ENCODE measurements around the gene KIAA0753. TPM values are rescaled to one million over a fixed set of nuclear protein-coding genes. Genes with fewer than 3 reads are reported as not detected.
"Not testable (repeated sequence)": the region's sequence is repeated elsewhere in the genome, so short reads cannot be mapped to it uniquely, and the experiment has no call there.

Gene KIAA0753
- total and polyA plus RNA-seq, 2 of the 8 experiments (the other 6 are each of a cell fraction or from before 2014, with no cell fraction given), result 5.0 to 27.1 TPM

GRCh38 chr17:6656797-6657632 lies 16.5 kb upstream of the KIAA0753 start:
- H3K4me2 ChIP-seq (ENCODE audit: insufficient read depth in 1 of 2, low read depth in 2 of 2, low read length in 2 of 2), result peak overlapping the region; percentile 79 to 83
- peak overlapping the region; percentile 31; the same call in 1 of the 2 replicates for H4K8ac ChIP-seq (ENCODE audit: extremely low read depth, insufficient read depth, low read length)
- not testable (repeated sequence) for H3K56ac ChIP-seq (replicated peaks; ENCODE audit: insufficient read length, low read depth, low read length); H3K18ac ChIP-seq (ENCODE audit: extremely low read depth, low read length); H2BK120ac ChIP-seq (replicated peaks; ENCODE audit: low read depth, low read length); H3K23ac ChIP-seq (ENCODE audit: insufficient read length); H2BK15ac ChIP-seq (ENCODE audit: low read length); H4K91ac ChIP-seq (replicated peaks; ENCODE audit: insufficient read length, low read length); H2AK5ac ChIP-seq (ENCODE audit: low read depth, low read length); H4K5ac ChIP-seq (ENCODE audit: insufficient read length, low read depth, low read length); H3K79me2 ChIP-seq (ENCODE audit: control insufficient read depth in 1 of 2, insufficient read depth in 2 of 2, low read length in 2 of 2); H3K27ac ChIP-seq (ENCODE audit: low read depth, low read length); H3K14ac ChIP-seq (ENCODE audit: insufficient read length); H3K9ac ChIP-seq (replicated peaks in 1 of 4; ENCODE audit: extremely low read depth in 1 of 4, low read depth in 3 of 4, low read length in 3 of 4); H3K79me1 ChIP-seq (ENCODE audit: low read depth, low read length); FAIRE-seq; H3K9me3 ChIP-seq (ENCODE audit: insufficient read depth in 2 of 2, low read depth in 1 of 2, low read length in 1 of 2); H2BK20ac ChIP-seq (ENCODE audit: low read length); H2BK5ac ChIP-seq (ENCODE audit: low read depth, low read length); H3K4ac ChIP-seq (replicated peaks; ENCODE audit: insufficient read length, low read depth, low read length); H4K20me1 ChIP-seq (replicated peaks in 1 of 2; ENCODE audit: control insufficient read depth in 1 of 2, insufficient read depth in 2 of 2, low read length in 2 of 2); H3K36me3 ChIP-seq (ENCODE audit: control insufficient read depth in 2 of 4, insufficient read depth in 4 of 4, low read length in 3 of 4)
- DNase-seq (ENCODE audit: low read depth in 1 of 2, low spot score in 2 of 2), result peak in 1 of 2 experiments; percentile 66
- 0 out of 2 replicates have a peak, but pooled peaks have one; percentile 46 for TF ChIP-seq TAF1 (IDR thresholded peaks at IDR 0.05; ENCODE audit: low read depth, low read length)
- peak; percentile 42 for TF ChIP-seq ASH2L (IDR thresholded peaks at IDR 0.05; ENCODE audit: low read length)
- TF ChIP-seq CREB1 (IDR thresholded peaks at IDR 0.05), result peak; percentile 82
- peak; percentile 44 for TF ChIP-seq KDM4A (IDR thresholded peaks at IDR 0.05; ENCODE audit: low read depth, low read length, severe bottlenecking)
- 0 out of 2 replicates have a peak, but pooled peaks have one; percentile 41 for TF ChIP-seq TBP (IDR thresholded peaks at IDR 0.05; ENCODE audit: low read depth, low read length)
- TF ChIP-seq GABPA (IDR thresholded peaks at IDR 0.05; ENCODE audit: borderline replicate concordance, insufficient read depth, low read length), result peak; percentile 77; the same call in 1 of the 2 replicates
- H3K4me1 ChIP-seq (replicated peaks in 1 of 4; ENCODE audit: control insufficient read depth in 3 of 4, insufficient read depth in 4 of 4, low read length in 3 of 4), result peaks cover 3 to 23% (median 14%) of the 10 kb centered on the region in 4 experiments
- CTCF ChIA-PET (ENCODE audit: partially characterized antibody), result interaction anchor here (0.9 to 1.7 kb wide), 4 partner anchors 9 to 56 kb away, joined by 3 to 6 read pairs (median 4); partner anchors contain the start of gene SLC13A5
- H2AFZ ChIP-seq (ENCODE audit: low read length), result peak overlapping the region; percentile 19; the same call in 1 of the 2 replicates
- H3K4me3 ChIP-seq (ENCODE audit: extremely low read depth in 1 of 4, insufficient read depth in 2 of 4, low read depth in 3 of 4, low read length in 4 of 4), result peak overlapping the region; percentile 30 to 70 (median 43)
- POLR2A ChIA-PET (ENCODE audit: partially characterized antibody), result interaction anchor here (0.8 kb wide), 1 partner anchor 9 kb away, joined by 3 read pairs; no protein-coding TSS in a partner anchor
- H3K23me2 ChIP-seq (ENCODE audit: low read depth, low read length), result peaks cover 13% of the 10 kb centered on the region
- peaks cover 4 to 44% (median 31%) of the 10 kb centered on the region in 4 experiments for H3K27me3 ChIP-seq (replicated peaks in 1 of 4; ENCODE audit: control insufficient read depth in 3 of 4, extremely low read depth in 1 of 4, insufficient read depth in 3 of 4, low read length in 3 of 4)
- 0 out of 2 replicates have a peak overlapping the region, but pooled peaks have one; percentile 27 for H2BK12ac ChIP-seq (ENCODE audit: low read depth, low read length)
- 2% methylated on average over 30 of the region's 55 CpGs; no CpG with 5 or more reads in 1 of the 2 experiments for WGBS, 2 experiments (ENCODE audit: extremely low coverage in 1 of 2, insufficient coverage in 1 of 2, insufficient read length in 1 of 2, insufficient replicate concordance in 2 of 2, low coverage in 1 of 2, low lambda C conversion rate in 2 of 2, missing lambda C conversion rate in 1 of 2)
